CD4-positive, alpha-beta T cell treated with Interleukin-15 for 1 hour (primary cell): ENCODE measurements around the gene GEMIN4.
"Not testable (repeated sequence)": the region's sequence is repeated elsewhere in the genome, so short reads cannot be mapped to it uniquely, and the experiment has no call there.

Experiments used
- DNase-seq: peaks from one replicate; pipeline ENCODE4 v3.0.0-alpha.2; 2020

Gene GEMIN4

DNA sequence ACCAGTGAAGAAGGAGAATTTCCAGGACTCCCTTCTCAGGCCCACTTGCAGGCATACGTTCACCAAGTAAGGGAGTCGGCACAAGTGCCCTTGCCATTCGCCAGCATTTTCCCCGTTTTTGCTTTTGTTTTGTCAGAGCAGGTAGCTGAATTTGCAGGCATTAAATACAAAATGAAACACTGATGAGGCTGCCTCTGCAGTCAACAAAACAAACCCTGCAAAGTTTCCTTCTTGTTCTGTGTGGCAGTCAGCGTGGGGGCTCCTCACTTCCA, 22.2 kb upstream of the GEMIN4 start:
- DNase-seq = no peak

- no peak for DNase-seq
Measured at GRCh38 chr17:773467-774312, 21.6 kb upstream of the GEMIN4 start.

- DNase-seq = no peak
Measured at GRCh38 chr17:773016-773415, 21.0 kb upstream of the GEMIN4 start.

GRCh38 chr17:767076-767475, 15.0 kb upstream of the GEMIN4 start:
- DNase-seq = no peak

DNA sequence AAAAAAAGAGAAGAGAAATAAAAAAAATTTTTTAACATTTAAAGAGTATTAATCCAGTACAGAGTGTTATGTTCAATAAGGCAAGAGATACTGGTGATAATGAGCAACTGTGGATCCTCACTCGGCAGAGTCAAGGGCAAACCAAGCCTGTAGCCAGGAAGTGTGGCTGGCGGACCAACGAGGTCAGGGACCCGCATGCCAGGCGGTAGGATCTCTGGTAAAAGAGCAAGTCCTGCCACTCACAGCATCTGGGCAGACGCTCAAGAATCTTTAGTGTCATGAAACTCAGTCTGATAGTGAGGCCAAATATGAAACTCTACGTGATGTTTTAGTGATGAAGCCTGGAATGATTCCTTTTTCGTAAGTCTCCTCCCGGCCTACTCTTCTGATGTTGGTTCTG, 8.3 kb upstream of the GEMIN4 start:
- DNase-seq = no peak

GRCh38 chr17:759964-760363, 7.9 kb upstream of the GEMIN4 start:
- no peak for DNase-seq

- not testable (repeated sequence) for DNase-seq
Measured at GRCh38 chr17:756010-756567, 4.0 kb upstream of the GEMIN4 start.

- DNase-seq = not testable (repeated sequence)
Measured at GRCh38 chr17:755319-755961, 3.4 kb upstream of the GEMIN4 start.

DNA sequence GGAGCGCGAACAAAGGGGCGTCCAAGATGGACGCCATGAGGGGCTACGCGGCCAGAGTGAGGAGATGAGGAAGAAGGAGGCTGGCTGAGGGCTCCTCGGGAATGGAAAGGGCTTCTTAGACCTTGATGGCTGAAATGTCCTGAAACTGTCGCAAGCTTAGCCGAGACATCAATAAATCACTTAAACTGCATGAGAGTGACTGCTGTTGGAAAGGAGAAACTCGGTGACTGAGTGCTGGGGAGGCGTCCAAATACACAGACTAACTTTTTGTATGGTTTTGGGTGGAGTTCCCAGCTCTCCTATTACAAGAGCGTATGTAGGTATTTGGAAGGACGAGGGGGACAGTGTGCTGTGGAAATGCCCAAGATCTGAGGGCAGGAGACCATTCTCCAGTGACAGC, 1.4 kb upstream of the GEMIN4 start:
- DNase-seq = no peak

DNA sequence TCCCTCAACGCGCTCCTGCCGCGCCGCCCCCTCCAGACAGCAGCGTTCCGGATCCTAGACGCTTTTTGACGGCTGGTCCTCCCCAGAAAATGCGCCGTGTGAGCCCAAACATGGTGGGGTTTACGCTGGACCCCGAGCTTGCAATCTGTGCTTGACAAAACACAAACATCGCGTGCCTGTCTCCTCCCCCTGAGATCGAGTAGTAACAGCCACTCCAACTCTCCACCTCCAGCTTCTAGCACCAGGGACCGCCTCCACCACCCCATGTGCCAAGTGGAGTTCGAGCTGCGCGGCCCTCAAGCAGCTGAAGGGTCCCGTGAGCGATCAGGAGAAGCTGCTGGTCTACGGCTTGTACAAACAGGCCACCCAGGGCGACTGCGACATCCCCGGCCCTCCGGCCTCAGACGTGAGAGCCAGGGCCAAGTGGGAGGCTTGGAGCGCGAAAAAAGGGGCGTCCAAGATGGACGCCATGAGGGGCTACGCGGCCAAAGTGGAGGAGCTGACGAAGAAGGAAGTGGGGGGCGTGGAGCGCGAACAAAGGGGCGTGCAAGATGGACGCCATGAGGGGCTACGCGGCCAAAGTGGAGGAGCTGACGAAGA, 656 bp upstream of the GEMIN4 start:
- peak; percentile 34 for DNase-seq

DNA sequence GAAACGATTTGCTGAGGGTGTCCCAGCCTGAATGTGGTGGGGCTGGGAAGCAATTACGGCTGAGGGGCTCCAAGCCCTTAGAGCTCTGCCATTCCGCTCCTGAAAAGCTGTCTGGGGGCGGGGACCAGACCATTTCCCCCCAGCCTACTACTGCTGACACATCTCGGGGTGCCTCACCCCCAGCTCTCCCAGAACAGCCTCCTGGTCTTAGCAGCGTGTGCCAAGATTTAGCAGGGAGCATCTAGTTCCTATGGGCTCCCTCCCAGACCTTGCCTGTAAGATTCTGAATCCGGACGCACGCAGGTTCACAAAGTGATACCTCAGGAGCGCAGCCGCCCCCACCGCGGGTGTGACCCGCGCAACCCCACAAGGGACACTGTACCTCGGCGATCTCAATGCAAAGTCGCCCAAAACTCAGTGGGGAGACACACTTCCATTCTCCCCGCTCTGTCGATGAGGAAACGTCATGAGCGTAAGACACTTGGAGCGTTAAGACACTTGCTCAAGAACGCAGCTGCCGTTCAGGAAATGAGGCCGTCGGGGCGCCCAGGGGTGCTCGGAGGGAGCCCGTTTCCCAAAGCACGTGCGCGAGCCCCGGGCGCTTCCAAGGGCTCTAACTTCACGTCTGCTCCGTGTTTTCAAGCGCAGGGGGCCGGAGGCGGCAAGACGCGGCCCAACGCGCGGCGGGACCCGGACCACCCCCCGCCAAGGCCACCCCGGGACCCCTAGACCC, 629 bp downstream of the GEMIN4 start:
- DNase-seq = peak; percentile 36

- DNase-seq = no peak
Measured at GRCh38 chr17:750431-751037, 1.5 kb downstream of the GEMIN4 start.

DNA sequence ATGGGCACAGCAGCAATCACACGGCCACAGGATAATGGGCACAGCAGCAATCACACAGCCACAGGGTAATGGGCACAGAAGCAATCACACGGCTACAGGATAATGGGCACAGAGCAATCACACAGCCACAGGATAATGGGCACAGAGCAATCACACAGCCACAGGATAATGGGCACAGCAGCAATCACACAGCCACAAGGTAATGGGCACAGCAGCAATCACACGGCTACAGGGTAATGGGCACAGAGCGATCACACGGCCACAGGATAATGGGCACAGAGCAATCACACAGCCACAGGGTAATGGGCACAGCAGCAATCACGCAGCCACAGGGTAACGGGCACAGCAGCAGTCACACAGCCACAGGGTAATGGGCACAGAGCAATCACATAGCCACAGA, 2.7 kb downstream of the GEMIN4 start:
- DNase-seq = not testable (repeated sequence)

DNA sequence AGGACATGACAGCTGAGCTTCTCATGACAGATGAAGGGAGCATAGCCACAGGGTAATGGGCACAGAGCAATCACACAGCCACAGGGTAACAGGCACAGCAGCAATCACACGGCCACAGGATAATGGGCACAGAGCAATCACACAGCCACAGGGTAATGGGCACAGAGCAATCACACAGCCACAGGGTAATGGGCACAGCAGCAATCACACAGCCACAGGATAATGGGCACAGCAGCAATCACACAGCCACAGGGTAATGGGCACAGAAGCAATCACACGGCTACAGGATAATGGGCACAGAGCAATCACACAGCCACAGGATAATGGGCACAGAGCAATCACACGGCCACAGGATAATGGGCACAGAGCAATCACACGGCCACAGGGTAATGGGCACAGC, 3.5 kb downstream of the GEMIN4 start:
- DNase-seq = not testable (repeated sequence)

- no peak for DNase-seq
Measured at GRCh38 chr17:746783-747629, 5.1 kb downstream of the GEMIN4 start.

DNA sequence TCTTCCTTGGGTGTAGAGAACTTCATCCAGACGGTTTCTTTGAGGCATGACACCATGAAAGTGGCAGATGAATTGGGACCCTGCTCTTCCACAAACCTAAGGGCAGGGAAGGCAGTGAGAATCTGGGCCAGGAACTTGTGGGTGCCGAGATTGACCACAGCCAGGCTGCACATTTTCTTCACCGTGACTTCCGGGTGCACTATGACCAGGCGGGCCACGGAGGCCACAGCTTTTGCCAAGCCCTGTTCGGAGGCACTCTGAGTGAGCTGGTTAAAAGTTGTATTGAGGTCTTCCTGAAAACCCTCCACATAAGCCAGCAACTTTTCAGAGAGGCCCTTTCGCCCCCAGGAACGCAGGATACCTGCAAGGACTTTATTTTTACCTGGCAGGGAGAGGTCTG, 5.9 kb downstream of the GEMIN4 start:
- no peak for DNase-seq

- DNase-seq = no peak
Measured at GRCh38 chr17:745406-745805, 6.7 kb downstream of the GEMIN4 start.

DNA sequence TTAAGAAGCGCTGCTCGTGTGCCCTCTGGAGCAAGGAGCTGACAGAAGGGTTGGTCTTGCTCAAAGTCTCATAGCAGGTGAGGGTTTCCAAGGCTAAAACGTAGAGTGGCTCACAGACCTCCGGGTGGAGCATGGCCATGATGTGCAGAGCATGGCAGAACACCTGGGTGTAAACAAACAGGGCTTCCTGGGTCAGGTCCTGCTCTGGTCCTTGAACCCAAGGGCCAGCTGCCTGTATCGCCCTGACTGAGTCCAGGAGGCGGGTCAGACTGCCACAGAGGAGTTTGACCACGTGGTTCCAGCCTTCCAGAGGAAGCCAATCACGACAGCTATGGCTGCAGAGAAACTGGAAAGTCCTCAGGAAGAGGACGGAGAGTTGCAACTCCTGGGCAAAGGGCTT, 7.1 kb downstream of the GEMIN4 start:
- no peak for DNase-seq

DNA sequence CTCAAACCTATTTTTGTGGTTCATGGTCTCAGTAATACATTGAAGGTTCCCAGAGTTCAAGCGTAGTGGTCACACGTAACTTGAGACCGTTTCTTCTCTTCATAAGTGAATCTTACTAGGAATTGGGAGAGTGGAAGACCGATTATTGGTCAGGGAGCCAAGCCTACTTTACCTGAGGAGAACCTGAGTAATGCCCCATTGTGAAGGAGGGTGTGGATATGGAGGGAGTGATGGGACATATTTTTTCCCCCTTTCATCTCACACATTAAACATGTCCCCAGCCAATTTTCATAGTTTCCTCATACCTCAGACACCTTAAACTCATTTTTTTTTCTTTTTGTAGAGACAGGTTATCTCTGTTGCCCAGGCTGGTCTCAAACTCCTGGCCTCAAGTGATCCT, 8.9 kb downstream of the GEMIN4 start:
- no peak for DNase-seq

- DNase-seq = no peak
Measured at GRCh38 chr17:742147-742793, 9.8 kb downstream of the GEMIN4 start.

GRCh38 chr17:740240-741017, 11.6 kb downstream of the GEMIN4 start:
- peak; percentile 78 for DNase-seq
